Mesenchymal stem cell (in vitro differentiated cells and primary cell): ENCODE results near the gene GGA1.

Experiments
- DNase-seq: peaks from one replicate; pipeline ENCODE4 v3.0.0-alpha.2; 2013
- H2AFZ ChIP-seq: one replicate; pipeline ENCODE4 v1.6.1; 2013; ENCODE audit warnings: low read depth, mild to moderate bottlenecking, control low read depth, inconsistent platforms, low read length, moderate library complexity
- H2AK5ac ChIP-seq: 2 replicates; pipeline ENCODE4 v1.6.1; 2013; ENCODE audit warnings: low read length, moderate library complexity, mild to moderate bottlenecking, inconsistent platforms; ENCODE audit not compliant: severe bottlenecking
- H2BK120ac ChIP-seq: one replicate; pipeline ENCODE4 v1.6.1; 2013; ENCODE audit warnings: low read depth, mild to moderate bottlenecking, inconsistent platforms, low read length, moderate library complexity
- H2BK12ac ChIP-seq, 2 experiments: one replicate each; pipeline ENCODE4 v1.6.1; 2013; ENCODE audit warnings: inconsistent platforms in 2 of 2, low read length in 2 of 2, mild to moderate bottlenecking in 2 of 2, moderate library complexity in 2 of 2, control low read depth in 1 of 2
- H2BK15ac ChIP-seq: one replicate; pipeline ENCODE4 v1.6.1; 2013; ENCODE audit warnings: mild to moderate bottlenecking, low read depth, inconsistent platforms; ENCODE audit not compliant: poor library complexity, severe bottlenecking
- H2BK5ac ChIP-seq: 2 replicates; pipeline ENCODE4 v1.6.1; 2013; ENCODE audit warnings: low read depth, mild to moderate bottlenecking, low read length, control low read depth, inconsistent platforms; ENCODE audit not compliant: poor library complexity, severe bottlenecking
- H3K14ac ChIP-seq, 2 experiments: one replicate each; pipeline ENCODE4 v1.6.1; 2013; ENCODE audit warnings: inconsistent platforms in 2 of 2, low read length in 2 of 2, control low read depth in 1 of 2, mild to moderate bottlenecking in 1 of 2, moderate library complexity in 1 of 2
- H3K18ac ChIP-seq, 2 experiments: one replicate each; pipeline ENCODE4 v1.6.1; 2013; ENCODE audit warnings: inconsistent platforms in 2 of 2, low read length in 2 of 2, control low read depth in 1 of 2, low read depth in 1 of 2, mild to moderate bottlenecking in 1 of 2
- H3K23ac ChIP-seq, 2 experiments: one replicate each; pipeline ENCODE4 v1.6.1; 2013; ENCODE audit warnings: inconsistent platforms in 2 of 2, low read length in 2 of 2, mild to moderate bottlenecking in 2 of 2, moderate library complexity in 2 of 2, control low read depth in 1 of 2
- H3K27ac ChIP-seq: 2 replicates; pipeline ENCODE4 v1.5.1; 2013; ENCODE audit warnings: mild to moderate bottlenecking, moderate library complexity, low read length, control low read depth, inconsistent platforms; ENCODE audit not compliant: poor library complexity, severe bottlenecking
- H3K27me3 ChIP-seq, 2 experiments: 2 replicates each; pipeline versions ENCODE4 v1.6.1 to v1.7.0; 2013; ENCODE audit warnings: low read length in 2 of 2, mild to moderate bottlenecking in 2 of 2, moderate library complexity in 2 of 2, control low read depth in 1 of 2, inconsistent platforms in 1 of 2; ENCODE audit not compliant: control insufficient read depth in 1 of 2, insufficient read depth in 1 of 2
- H3K36me3 ChIP-seq, 2 experiments: 2 replicates each; pipeline versions ENCODE4 v1.6.1 to v1.7.0; 2013; ENCODE audit warnings: low read length in 2 of 2, control low read depth in 1 of 2, inconsistent platforms in 1 of 2, low read depth in 1 of 2, mild to moderate bottlenecking in 1 of 2; ENCODE audit not compliant: insufficient read depth in 2 of 2, control insufficient read depth in 1 of 2
- H3K4ac ChIP-seq, 2 experiments: one replicate each; pipeline ENCODE4 v1.6.1; 2013; ENCODE audit warnings: inconsistent platforms in 2 of 2, low read length in 2 of 2, mild to moderate bottlenecking in 2 of 2, moderate library complexity in 2 of 2, control low read depth in 1 of 2, low read depth in 1 of 2
- H3K4me1 ChIP-seq: 2 replicates; pipeline ENCODE4 v1.6.1; 2013; ENCODE audit warnings: low read depth, low read length, control low read depth; ENCODE audit not compliant: control insufficient read depth, insufficient read depth
- H3K4me2 ChIP-seq: 2 replicates; pipeline ENCODE4 v1.6.1; 2013; ENCODE audit warnings: low read length, mild to moderate bottlenecking, inconsistent platforms; ENCODE audit not compliant: poor library complexity, severe bottlenecking
- H3K4me3 ChIP-seq, 2 experiments: 2 replicates each; pipeline versions ENCODE4 v1.5.1 to v1.7.0; 2013; ENCODE audit warnings: low read length in 2 of 2, mild to moderate bottlenecking in 2 of 2, control low read depth in 1 of 2, low read depth in 1 of 2; ENCODE audit not compliant: insufficient read depth in 1 of 2
- H3K79me1 ChIP-seq: replicated peaks from 2 replicates; pipeline ENCODE4 v1.6.1; 2013; ENCODE audit warnings: mild to moderate bottlenecking, control low read depth, low read length, inconsistent platforms; ENCODE audit not compliant: poor library complexity, severe bottlenecking
- H3K9ac ChIP-seq: 2 replicates; pipeline ENCODE4 v1.7.0; 2013; ENCODE audit warnings: mild to moderate bottlenecking, low read length, moderate library complexity
- H3K9me3 ChIP-seq: 2 replicates; pipeline ENCODE4 v1.7.0; 2013; ENCODE audit warnings: mild to moderate bottlenecking, low read length; ENCODE audit not compliant: control insufficient read depth
- H4K8ac ChIP-seq: one replicate; pipeline ENCODE4 v1.6.1; 2013; ENCODE audit warnings: inconsistent platforms, mild to moderate bottlenecking, low read length, moderate library complexity
- H4K91ac ChIP-seq: one replicate; pipeline ENCODE4 v1.6.1; 2013; ENCODE audit warnings: mild to moderate bottlenecking, low read length, inconsistent platforms
- WGBS: methylation state at CpG from one replicate; pipeline ENCODE4 v1.1.7; 2013; ENCODE audit warnings: mixed read lengths; 5-methylcytosine and 5-hydroxymethylcytosine counted together

The GGA1 gene

DNA sequence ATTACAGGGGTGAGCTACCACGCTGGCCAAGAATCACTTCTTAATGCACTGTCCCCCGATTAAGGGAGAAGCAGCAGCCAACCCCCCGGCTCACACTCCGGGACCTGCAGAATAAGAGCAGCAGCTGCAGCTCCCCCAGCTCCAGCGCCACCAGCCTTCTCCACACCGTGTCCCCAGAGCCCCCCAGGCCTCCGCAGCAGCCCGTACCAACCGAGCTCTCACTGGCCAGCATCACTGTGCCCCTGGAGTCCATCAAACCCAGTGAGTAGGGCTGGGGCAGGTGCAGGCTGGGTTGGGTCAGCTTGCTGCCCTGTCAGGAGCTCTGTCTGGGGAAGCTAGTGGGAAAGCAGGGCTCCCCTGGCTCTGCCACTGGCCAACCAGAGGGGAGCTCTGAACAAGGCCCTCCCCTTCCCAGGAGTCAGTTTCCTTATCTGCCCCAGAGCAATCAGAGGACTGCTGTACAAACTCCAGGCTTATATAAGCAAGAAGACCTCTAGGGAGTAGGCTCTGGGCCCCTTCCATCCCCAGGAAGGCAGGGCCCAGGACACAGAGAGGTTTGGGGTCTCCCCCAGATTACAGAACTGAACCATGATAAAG lies 22.3 kb downstream of the GGA1 start:
- Histone ChIP-seq H3K9ac (no peak overlapping the region), H2BK120ac (no peak overlapping the region), H3K36me3 (peaks cover 26 to 57% of the 10 kb centered on the region in 2 experiments), H4K91ac (peak overlapping the region; percentile 67), H3K18ac (peak overlapping the region in 1 of 2 experiments; percentile 1), H2AK5ac (peak overlapping the region; percentile 38), H3K4me3 (no peak overlapping the region), H2BK12ac (no peak overlapping the region), H2BK5ac (no peak overlapping the region), H3K27ac (no peak overlapping the region), H3K79me1 (no peaks in the 10 kb centered on the region), H3K4me1 (peaks cover 67% of the 10 kb centered on the region), H3K4me2 (no peak overlapping the region), H3K27me3 (no peaks in the 10 kb centered on the region), H2AFZ (no peak overlapping the region), H3K23ac (no peak overlapping the region), H4K8ac (no peak overlapping the region), H3K14ac (no peak overlapping the region), H2BK15ac (no peak overlapping the region), H3K4ac (no peak overlapping the region), H3K9me3 (no peaks in the 10 kb centered on the region)
- WGBS = 98% methylated on average over 9 of the region's 9 CpGs
- DNase-seq = no peak

DNA sequence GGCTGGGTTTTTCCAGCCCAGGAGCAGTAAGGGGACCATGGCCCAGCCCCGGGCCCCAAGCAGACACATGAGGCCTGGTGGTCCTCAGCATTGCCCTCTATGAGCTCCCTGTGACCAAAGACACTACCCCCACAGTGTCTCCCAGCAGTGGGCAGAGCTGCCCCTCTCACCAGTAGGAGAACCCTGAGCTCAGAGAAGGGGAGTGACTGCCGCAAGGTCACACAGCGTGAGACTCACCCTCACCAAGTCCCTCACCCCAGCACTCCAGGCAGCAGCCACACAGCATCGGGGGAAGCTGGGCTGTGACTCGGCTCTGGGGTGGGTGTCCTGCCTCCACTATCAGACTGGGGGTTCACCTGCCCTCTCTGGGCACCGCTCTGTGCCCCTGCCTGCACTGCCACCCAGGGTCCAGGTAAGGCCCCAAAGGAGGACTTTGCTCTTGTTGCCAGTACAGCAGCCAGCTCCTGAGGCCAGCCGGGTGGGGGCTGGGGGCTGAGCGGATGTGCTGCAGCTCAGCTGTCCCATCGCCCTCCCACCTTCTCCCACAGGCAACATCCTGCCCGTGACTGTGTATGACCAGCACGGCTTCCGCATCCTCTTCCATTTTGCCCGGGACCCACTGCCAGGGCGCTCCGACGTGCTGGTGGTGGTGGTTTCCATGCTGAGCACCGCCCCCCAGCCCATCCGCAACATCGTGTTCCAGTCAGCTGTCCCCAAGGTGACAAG lies 23.0 kb downstream of the GGA1 start:
- no peak overlapping the region for H3K4me3 ChIP-seq
- H3K4ac ChIP-seq = no peak overlapping the region
- no peak overlapping the region for H2BK15ac ChIP-seq
- H3K4me2 ChIP-seq = no peak overlapping the region
- peak overlapping the region in 1 of 2 experiments; percentile 6 for H3K18ac ChIP-seq
- DNase-seq = no peak
- H3K36me3 ChIP-seq = peaks cover 26 to 52% of the 10 kb centered on the region in 2 experiments
- H3K9me3 ChIP-seq = no peaks in the 10 kb centered on the region
- no peak overlapping the region for H3K9ac ChIP-seq
- H2BK5ac ChIP-seq = no peak overlapping the region
- 91% methylated on average over 18 of the region's 19 CpGs for WGBS
- no peak overlapping the region for H4K8ac ChIP-seq
- H3K27ac ChIP-seq = no peak overlapping the region
- no peak overlapping the region for H3K23ac ChIP-seq
- peaks cover 67% of the 10 kb centered on the region for H3K4me1 ChIP-seq
- no peak overlapping the region for H3K14ac ChIP-seq
- peak overlapping the region in 1 of 2 experiments; percentile 23 for H2BK12ac ChIP-seq
- peak overlapping the region; percentile 76 for H4K91ac ChIP-seq
- H3K79me1 ChIP-seq = no peaks in the 10 kb centered on the region
- no peaks in the 10 kb centered on the region for H3K27me3 ChIP-seq
- peak overlapping the region; percentile 27 for H2BK120ac ChIP-seq
- H2AFZ ChIP-seq = no peak overlapping the region
- H2AK5ac ChIP-seq = peak overlapping the region; percentile 58

DNA sequence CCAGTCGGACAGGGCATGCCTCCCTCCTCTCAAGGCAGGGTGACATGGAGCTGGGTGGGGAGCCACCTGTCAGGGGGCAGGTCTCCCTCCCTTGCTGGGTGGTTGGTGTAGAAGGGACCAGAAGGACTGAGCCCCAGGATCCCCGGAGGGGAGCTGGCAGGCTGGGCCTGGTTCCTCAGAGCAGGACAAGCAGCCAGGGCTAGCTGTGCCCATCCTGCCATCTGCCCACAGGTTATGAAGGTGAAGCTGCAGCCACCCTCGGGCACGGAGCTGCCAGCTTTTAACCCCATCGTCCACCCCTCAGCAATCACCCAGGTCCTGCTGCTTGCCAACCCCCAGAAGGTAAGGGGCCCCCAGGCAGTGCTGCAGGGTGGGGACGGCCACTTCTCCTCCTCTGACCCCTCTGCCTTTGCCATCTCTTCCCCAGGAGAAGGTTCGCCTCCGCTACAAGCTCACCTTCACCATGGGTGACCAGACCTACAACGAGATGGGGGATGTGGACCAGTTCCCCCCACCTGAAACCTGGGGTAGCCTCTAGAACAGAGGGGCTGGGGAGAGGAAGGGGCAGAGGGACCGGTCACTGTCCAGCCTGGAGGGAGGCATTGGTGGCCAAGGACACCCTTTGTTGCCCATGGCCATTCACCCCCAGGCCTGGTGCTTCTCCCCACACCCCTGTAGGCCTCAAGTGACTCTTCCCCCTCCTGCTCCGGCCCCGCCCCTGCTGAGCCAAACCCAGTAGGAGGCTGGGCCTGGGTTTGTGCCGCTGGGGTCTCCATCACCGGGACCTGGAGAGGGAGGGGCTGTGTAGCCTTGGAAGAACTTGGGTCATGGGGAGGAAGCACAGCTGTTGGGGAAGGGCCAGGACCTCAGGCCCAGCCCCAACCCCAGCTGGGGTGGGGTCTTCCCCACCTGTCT lies 23.8 kb downstream of the GGA1 start:
- Histone ChIP-seq H3K14ac (peak overlapping the region in 1 of 2 experiments; percentile 69), H2BK12ac (peak overlapping the region; percentile 86 to 98), H3K27me3 (no peaks in the 10 kb centered on the region), H3K18ac (peak overlapping the region; percentile 84 to 94), H3K4me3 (no peak overlapping the region), H4K91ac (peak overlapping the region; percentile 76), H3K36me3 (peaks cover 26 to 48% of the 10 kb centered on the region in 2 experiments), H3K23ac (no peak overlapping the region), H4K8ac (peak overlapping the region; percentile 83), H2AFZ (no peak overlapping the region), H3K9ac (no peak overlapping the region), H3K27ac (peak overlapping the region; percentile 88), H2BK15ac (peak overlapping the region; percentile 8), H3K4me2 (no peak overlapping the region), H2BK5ac (peak overlapping the region; percentile 47), H3K79me1 (no peaks in the 10 kb centered on the region), H2AK5ac (peak overlapping the region; percentile 82), H3K9me3 (no peaks in the 10 kb centered on the region), H3K4ac (peak overlapping the region; percentile 91 to 93), H3K4me1 (peaks cover 67% of the 10 kb centered on the region), H2BK120ac (peak overlapping the region; percentile 91)
- no peak for DNase-seq
- 83% methylated on average over 13 of the region's 14 CpGs for WGBS
